Keratinocyte (primary cell): ENCODE results near the gene SPRED2. TPM values are rescaled to one million over a fixed set of nuclear protein-coding genes. Genes with fewer than 3 reads are reported as not detected.

Source experiments
- DNase-seq: peaks from one replicate; pipeline ENCODE4 v3.0.0-alpha.2; 2011; ENCODE audit warnings: low read depth, missing footprints, low spot score
- FAIRE-seq: peaks from 2 replicates; lab custom pipeline; 2011; peaks lifted over from hg19 to GRCh38; lab: Jason Lieb, UNC
- H2AFZ ChIP-seq: 2 replicates; pipeline ENCODE4 v1.6.0; 2012; ENCODE audit warnings: low read length, control low read depth, inconsistent platforms; ENCODE audit not compliant: control insufficient read depth
- H3K27ac ChIP-seq: 2 replicates; pipeline ENCODE4 v1.5.1; 2011; ENCODE audit warnings: low read length; ENCODE audit not compliant: control insufficient read depth, insufficient read depth
- H3K27me3 ChIP-seq: 3 replicates; pipeline ENCODE4 v1.6.0; 2011; ENCODE audit warnings: low read length; ENCODE audit not compliant: control insufficient read depth, insufficient read depth; ENCODE audit errors: extremely low read depth
- H3K36me3 ChIP-seq, 2 experiments: 2 replicates in 1 of 2; 3 replicates in 1 of 2; pipeline ENCODE4 v1.5.1; 2011; ENCODE audit warnings: low read length in 2 of 2, mild to moderate bottlenecking in 1 of 2; ENCODE audit not compliant: control insufficient read depth in 2 of 2, insufficient read depth in 2 of 2; ENCODE audit errors: extremely low read depth in 1 of 2
- H3K4me1 ChIP-seq: 3 replicates; pipeline ENCODE4 v1.5.1; 2011; ENCODE audit warnings: low read length; ENCODE audit not compliant: control insufficient read depth, insufficient read depth; ENCODE audit errors: extremely low read depth
- H3K4me2 ChIP-seq: 3 replicates; pipeline ENCODE4 v1.6.0; 2011; ENCODE audit warnings: low read depth, low read length; ENCODE audit not compliant: control insufficient read depth, insufficient read depth; ENCODE audit errors: extremely low read depth
- H3K4me3 ChIP-seq, 3 experiments: fragments of 200-600 bp in 1 of 3; sonication (generic) in 1 of 3; 2 replicates in 2 of 3; 3 replicates in 1 of 3; pipeline ENCODE4 v1.5.1; 2011 to 2016; ENCODE audit warnings: low read length in 3 of 3, mild to moderate bottlenecking in 3 of 3, control low read depth in 2 of 3, inconsistent platforms in 1 of 3, low read depth in 1 of 3, mixed read lengths in 1 of 3, mixed run types in 1 of 3, moderate library complexity in 1 of 3; ENCODE audit not compliant: control insufficient read depth in 2 of 3, insufficient read depth in 2 of 3; ENCODE audit errors: extremely low read depth in 1 of 3
- H3K79me2 ChIP-seq: 2 replicates; pipeline ENCODE4 v1.6.0; 2012; ENCODE audit warnings: low read length; ENCODE audit not compliant: control insufficient read depth, insufficient read depth
- H3K9ac ChIP-seq: 3 replicates; pipeline ENCODE4 v1.6.0; 2011; ENCODE audit warnings: low read length; ENCODE audit not compliant: control insufficient read depth, insufficient read depth; ENCODE audit errors: extremely low read depth
- H3K9me1 ChIP-seq: 3 replicates; pipeline ENCODE4 v1.6.0; 2011; ENCODE audit warnings: low read length; ENCODE audit not compliant: control insufficient read depth, insufficient read depth; ENCODE audit errors: extremely low read depth
- H3K9me3 ChIP-seq: 2 replicates; pipeline ENCODE4 v1.5.1; 2012; ENCODE audit warnings: low read depth, low read length; ENCODE audit not compliant: control insufficient read depth
- H4K20me1 ChIP-seq: 3 replicates; pipeline ENCODE4 v1.6.0; 2011; ENCODE audit warnings: low read length; ENCODE audit not compliant: control insufficient read depth, insufficient read depth; ENCODE audit errors: extremely low read depth
- EZH2 ChIP-seq: IDR thresholded peaks from one replicate; pipeline ENCODE4 v1.6.1; 2012; ENCODE audit warnings: inconsistent platforms, mild to moderate bottlenecking, low read length, moderate library complexity
- dilution Hi-C: fragments of 300-500 bp; cut with MboI; formaldehyde crosslinking; loops from one replicate; pipeline ENCODE4 v1.7.0; 2020; ENCODE audit warnings: low sequenced_read_pairs; ENCODE audit not compliant: extremely low pct_ligation_motif_present
- polyA plus RNA-seq, 5 experiments: library from polyadenylated mRNA; depleted of rRNA in 3 of 5; stranded (reverse) in 3 of 5; stranded (forward) in 1 of 5; unstranded in 1 of 5; fragments of >200 nt; gene quantifications; 1 replicate in 1 of 5; 2 replicates in 3 of 5; 3 replicates in 1 of 5; pipeline versions ENCODE4 v1.2.1 to v1.2.3, GENCODE V29; 2011 to 2012; ENCODE audit warnings: missing spikeins in 2 of 5, low read depth in 1 of 5, low replicate concordance in 1 of 5
- TF ChIP-seq, protein P1 (sequence below), 3 experiments: IDR thresholded peaks in 1 of 3; conservative IDR thresholded peaks in 1 of 3; optimal IDR thresholded peaks in 1 of 3; 2 replicates in 2 of 3; 3 replicates in 1 of 3; pipeline versions ENCODE3 to v1.5.1; 2011; ENCODE audit warnings: low read length in 3 of 3, mild to moderate bottlenecking in 3 of 3, moderate library complexity in 2 of 3, control low read depth in 1 of 3, inconsistent platforms in 1 of 3; ENCODE audit not compliant: insufficient read depth in 2 of 3; ENCODE audit errors: extremely low read depth in 1 of 3

Gene SPRED2
- polyA plus RNA-seq, 1 donor (not counting 4 experiments of a cell fraction or from before 2014, with no cell fraction given) = 26.8 TPM

DNA sequence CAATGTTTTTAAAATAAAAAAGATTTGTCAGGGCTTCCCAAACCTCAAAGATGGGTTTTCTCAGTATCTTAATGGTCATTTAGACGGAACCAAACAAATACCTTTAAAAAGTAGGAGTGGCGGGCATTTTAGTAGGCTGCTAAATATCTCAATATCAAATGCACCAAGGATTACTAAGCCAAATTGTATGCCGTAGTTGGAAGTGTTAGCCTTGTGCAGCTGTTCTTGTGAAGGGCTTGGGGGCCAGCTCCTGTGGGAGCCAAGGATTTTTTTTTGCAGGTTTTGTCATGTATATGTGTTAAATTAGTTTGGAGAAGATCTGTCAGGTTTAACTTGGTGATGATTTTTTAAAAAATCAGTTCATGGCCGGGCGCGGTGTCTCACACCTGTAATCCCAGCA is 152.6 kb downstream of the SPRED2 start:
- no peaks in the 10 kb centered on the region for H4K20me1 ChIP-seq
- H3K9me3 ChIP-seq = no peaks in the 10 kb centered on the region
- peaks cover 0 to 4% of the 10 kb centered on the region in 2 experiments for H3K36me3 ChIP-seq
- DNase-seq (no peak), FAIRE-seq (no peak)
- H3K4me2 ChIP-seq = no peak overlapping the region
- H3K9ac ChIP-seq = no peak overlapping the region
- H3K9me1 ChIP-seq = no peaks in the 10 kb centered on the region
- TF ChIP-seq, protein P1, sequence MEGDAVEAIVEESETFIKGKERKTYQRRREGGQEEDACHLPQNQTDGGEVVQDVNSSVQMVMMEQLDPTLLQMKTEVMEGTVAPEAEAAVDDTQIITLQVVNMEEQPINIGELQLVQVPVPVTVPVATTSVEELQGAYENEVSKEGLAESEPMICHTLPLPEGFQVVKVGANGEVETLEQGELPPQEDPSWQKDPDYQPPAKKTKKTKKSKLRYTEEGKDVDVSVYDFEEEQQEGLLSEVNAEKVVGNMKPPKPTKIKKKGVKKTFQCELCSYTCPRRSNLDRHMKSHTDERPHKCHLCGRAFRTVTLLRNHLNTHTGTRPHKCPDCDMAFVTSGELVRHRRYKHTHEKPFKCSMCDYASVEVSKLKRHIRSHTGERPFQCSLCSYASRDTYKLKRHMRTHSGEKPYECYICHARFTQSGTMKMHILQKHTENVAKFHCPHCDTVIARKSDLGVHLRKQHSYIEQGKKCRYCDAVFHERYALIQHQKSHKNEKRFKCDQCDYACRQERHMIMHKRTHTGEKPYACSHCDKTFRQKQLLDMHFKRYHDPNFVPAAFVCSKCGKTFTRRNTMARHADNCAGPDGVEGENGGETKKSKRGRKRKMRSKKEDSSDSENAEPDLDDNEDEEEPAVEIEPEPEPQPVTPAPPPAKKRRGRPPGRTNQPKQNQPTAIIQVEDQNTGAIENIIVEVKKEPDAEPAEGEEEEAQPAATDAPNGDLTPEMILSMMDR (optimal IDR thresholded peaks at IDR 0.05 in 1 of 3, IDR thresholded peaks at IDR 0.05 in 1 of 3, conservative IDR thresholded peaks at IDR 0.05 in 1 of 3; ENCODE audit: extremely low read depth in 1 of 3, insufficient read depth in 2 of 3, low read length in 3 of 3) = no peak
- no peak for TF ChIP-seq EZH2
- H3K27me3 ChIP-seq = no peaks in the 10 kb centered on the region
- H3K4me1 ChIP-seq = no peaks in the 10 kb centered on the region
- H3K4me3 ChIP-seq = no peak overlapping the region
- H2AFZ ChIP-seq = no peak overlapping the region
- no peak overlapping the region for H3K27ac ChIP-seq
- dilution Hi-C loops = no loop called here
- H3K79me2 ChIP-seq = no peaks in the 10 kb centered on the region

DNA sequence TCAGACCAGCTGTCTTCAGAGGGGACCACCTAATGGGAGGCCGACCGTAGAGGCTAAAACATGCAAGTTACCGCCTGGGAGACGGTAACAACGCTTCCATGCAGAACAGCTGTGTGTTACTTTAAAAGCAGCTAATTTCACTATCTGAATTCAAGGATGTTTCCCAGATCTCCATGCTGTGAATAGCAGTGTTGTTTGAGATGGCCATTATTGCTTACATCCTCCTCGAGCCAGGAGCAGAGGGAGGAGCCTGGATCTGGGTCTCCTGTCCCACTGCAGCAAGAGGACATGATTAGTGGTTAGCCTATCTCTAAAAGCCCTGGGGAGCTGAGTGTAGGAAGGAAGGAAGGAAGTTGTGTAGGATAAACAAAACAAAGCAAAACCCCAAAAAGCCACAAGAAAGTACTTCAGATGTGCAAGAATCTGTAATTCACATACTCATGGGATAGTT is 153.8 kb downstream of the SPRED2 start:
- Histone ChIP-seq H3K9me1 (no peaks in the 10 kb centered on the region), H3K4me3 (no peak overlapping the region), H3K4me2 (no peak overlapping the region), H3K4me1 (no peaks in the 10 kb centered on the region), H3K27ac (no peak overlapping the region), H3K79me2 (no peaks in the 10 kb centered on the region), H3K9ac (no peak overlapping the region), H4K20me1 (no peaks in the 10 kb centered on the region), H2AFZ (no peak overlapping the region), H3K27me3 (no peaks in the 10 kb centered on the region), H3K9me3 (no peaks in the 10 kb centered on the region), H3K36me3 (peaks cover 0 to 4% of the 10 kb centered on the region in 2 experiments)
- TF ChIP-seq EZH2 = no peak
- TF ChIP-seq, protein P1 (optimal IDR thresholded peaks at IDR 0.05 in 1 of 3, IDR thresholded peaks at IDR 0.05 in 1 of 3, conservative IDR thresholded peaks at IDR 0.05 in 1 of 3; ENCODE audit: extremely low read depth in 1 of 3, insufficient read depth in 2 of 3, low read length in 3 of 3) = no peak
- dilution Hi-C loops = no loop called here
- FAIRE-seq (no peak), DNase-seq (no peak)
